Measurements from ENCODE around the gene SMYD3.
A peak's percentile ranks its signal among the peaks of the same experiment; 100 is the strongest.

Gene SMYD3

DNA sequence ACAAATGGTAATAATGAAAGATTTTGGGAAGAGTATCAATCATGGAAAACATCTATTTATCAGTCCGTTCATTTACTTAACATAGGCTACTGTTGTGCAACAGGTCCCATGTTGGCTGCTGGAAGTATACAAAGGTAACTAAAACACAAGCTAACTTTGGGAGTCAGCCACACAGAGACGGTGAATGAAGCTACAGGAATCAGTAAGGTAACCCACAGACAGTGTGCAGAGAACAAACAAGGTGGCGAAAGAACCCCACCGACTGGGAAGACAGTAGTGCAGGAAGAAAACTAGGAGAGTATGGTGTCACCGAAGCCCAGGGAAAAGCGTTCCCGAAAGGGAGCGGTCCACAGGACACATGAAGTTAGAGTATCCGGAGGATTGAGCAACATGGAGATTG lies 342.3 kb downstream of the SMYD3 start:
- DNase-seq = no peak

GRCh38 chr1:246162560-246162959 lies 344.5 kb downstream of the SMYD3 start:
- no peak for DNase-seq

- DNase-seq = no peak
These were observed 345.5 kb downstream of the SMYD3 start for GRCh38 chr1:246161626-246162025.

GRCh38 chr1:246160905-246161304 lies 346.2 kb downstream of the SMYD3 start:
- no peak for DNase-seq

- no peak for DNase-seq
These were observed 346.7 kb downstream of the SMYD3 start for GRCh38 chr1:246160374-246160773.

GRCh38 chr1:246159279-246160227 lies 347.5 kb downstream of the SMYD3 start:
- DNase-seq = no peak

DNA sequence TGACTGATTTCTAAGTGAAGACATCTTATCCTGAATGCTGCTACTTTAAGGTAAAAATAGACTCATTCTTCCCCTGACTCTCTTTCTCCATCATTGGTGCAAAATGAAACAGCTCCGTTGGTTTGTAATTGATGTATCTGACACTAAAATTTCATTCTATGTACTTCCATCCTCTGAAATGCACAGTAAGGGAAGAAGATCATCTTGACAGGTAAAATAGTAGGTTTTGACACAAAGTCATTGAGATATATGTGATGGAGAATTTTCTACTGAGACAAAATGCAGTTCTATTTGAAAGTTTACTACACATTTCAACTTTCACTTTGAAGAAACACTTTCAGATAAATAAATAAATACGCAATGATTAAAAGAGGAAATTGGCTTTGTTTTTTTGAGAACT lies 348.9 kb downstream of the SMYD3 start:
- DNase-seq = no peak

- no peak for DNase-seq
These were observed 349.6 kb downstream of the SMYD3 start for GRCh38 chr1:246157516-246157915.

DNA sequence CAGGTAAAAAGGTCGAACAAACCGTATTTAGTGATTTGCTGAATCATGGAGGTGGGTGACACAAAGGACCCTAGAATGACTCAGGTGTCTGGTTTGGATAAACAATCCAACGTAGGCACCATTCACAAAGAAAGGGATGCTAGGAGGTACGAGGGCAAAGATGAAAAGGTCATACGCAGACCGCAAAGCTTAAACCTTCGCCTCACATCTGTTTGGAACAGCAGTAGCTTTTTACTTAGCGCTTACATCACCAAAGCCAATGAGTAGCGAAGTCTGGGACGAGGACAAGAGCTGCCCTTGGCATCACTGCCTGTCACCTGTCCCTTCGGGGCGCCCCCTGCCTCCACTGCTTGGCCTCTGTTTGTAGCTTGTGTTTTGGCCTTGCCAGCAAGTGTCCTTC lies 350.2 kb downstream of the SMYD3 start:
- DNase-seq = no peak

GRCh38 chr1:246155923-246156322 lies 351.2 kb downstream of the SMYD3 start:
- DNase-seq = no peak

- no peak for DNase-seq
These were observed 353.3 kb downstream of the SMYD3 start for GRCh38 chr1:246153796-246154212.

- DNase-seq = no peak
These were observed 354.1 kb downstream of the SMYD3 start for GRCh38 chr1:246152986-246153431.

DNA sequence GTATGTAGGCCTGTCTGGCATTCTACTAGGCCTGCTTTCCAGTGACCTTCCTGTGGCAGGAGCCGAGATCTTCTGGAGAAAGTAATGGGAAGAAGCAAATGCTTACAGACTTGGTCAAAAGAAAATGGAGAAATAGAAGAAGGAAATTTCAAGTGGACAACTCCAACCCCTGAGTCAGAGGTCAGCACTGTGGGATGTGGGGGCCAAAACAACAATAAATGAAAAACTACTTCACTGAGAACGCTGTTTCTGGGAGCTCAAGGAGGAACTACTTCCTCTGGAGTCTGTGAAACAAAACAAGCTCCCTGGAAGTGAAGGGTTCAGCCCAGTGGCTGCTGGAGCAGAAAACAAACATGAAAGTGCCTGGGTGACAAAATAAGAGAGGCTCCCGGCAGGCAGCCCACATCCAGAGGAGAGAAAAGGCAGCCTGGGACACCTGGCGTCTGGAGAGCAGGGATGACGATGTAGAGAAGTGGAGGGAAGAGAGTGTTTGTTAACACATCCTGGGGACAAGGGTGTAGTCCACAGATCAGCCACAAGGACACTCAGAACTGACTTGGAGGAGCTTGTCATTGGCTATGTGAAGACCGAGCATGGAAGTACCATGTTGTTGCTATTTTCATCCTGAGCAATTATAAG lies 355.2 kb downstream of the SMYD3 start:
- DNase-seq = no peak

DNA sequence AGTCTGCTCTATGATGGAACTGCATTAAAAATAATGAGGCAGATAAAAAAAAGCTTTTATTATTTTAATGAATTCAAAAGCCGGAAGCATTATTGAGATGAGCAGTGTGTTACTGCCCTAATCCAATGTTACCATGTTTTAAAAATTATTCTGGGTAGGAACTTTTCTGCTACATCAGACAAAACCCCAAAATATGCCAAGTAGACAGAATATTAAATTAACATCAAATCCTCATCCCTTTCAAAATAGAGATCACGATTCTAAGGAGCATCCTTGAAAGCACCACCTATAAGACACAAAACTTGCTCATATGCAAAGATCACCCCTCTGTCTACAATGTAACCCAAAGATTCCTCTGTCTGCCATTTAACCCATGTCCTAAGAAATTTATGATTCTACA lies 357.5 kb downstream of the SMYD3 start:
- no peak for DNase-seq

DNA sequence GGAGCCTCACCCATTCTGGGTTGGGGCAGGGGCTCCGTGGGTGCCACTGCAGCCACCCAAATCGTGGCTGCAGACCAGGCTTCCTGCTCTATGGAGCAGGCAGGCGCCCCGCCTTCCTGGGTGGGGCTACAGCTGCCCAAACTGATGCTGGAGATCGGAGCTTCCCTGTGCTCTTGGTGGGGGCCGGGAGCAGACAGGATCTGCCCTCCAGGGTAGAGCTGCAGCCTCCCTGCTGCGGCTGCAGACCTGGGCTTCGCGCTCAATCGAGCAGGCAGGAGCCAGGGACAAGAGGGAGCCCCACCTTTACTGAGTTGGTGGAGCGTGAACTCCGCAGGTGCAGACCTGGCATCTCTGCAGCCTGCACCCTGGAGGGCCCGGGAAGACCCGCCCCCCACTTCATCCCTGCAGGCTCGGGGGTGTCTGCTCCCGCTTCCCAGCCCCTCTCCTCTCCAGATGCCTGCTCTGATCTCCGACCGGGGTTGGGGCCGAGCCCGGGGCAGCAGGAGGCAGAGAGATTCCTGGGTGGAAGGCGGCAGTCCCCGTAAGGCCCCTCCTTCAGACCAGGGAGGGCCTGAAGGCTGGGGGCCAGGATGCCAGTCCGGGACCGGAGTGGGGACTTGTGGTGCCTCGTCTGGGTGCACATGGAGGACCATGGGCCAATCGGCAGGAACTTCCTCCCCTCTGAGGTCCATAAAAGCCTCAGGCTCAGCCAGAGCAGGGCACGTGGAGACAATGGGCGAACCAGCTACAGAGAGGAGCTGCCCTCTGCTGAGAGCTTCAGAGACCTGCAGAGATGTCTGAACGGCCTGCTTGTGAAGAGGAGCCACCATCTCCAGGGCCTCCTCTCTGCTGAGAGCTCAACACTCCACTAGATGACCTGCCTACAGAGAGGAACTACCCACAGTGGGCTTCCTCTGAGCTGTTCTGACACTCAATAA lies 359.3 kb downstream of the SMYD3 start:
- DNase-seq = no peak

DNA sequence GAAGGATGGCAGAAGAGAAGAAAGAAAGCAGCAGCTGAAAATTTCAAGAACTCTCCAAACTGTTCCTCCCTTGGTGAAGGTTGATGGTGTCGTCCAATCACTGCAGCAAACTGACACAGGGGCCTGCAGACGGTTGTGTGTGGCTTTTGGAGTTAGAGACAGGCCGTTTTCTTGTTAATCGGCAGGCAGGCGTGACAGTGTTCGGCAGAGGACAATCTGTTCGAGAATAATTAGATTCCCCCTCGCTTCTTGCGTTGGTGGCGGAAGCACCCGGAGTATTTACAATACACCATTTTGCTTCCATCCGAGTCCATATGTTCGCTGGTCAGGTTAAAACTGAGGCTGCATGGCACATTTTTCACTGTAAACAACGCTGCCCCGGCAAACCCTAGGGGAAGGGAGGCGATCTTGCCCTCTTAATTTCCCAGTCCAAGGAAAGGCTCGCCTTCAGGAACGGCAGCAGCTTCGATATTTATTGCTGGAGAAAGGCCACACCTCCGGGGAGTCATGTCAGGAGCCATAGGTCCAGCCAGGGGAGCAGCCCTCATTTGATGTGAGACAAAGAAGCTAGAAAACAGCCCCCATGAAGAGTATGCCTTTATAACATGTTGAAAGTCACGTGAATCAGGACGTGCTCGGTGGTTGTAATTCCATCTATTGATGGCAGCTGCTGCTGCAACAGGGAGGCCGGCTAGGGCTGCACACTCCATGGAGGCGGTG lies 360.1 kb downstream of the SMYD3 start:
- DNase-seq = no peak

- no peak for DNase-seq
These were observed 361.2 kb downstream of the SMYD3 start for GRCh38 chr1:246145900-246146299.

DNA sequence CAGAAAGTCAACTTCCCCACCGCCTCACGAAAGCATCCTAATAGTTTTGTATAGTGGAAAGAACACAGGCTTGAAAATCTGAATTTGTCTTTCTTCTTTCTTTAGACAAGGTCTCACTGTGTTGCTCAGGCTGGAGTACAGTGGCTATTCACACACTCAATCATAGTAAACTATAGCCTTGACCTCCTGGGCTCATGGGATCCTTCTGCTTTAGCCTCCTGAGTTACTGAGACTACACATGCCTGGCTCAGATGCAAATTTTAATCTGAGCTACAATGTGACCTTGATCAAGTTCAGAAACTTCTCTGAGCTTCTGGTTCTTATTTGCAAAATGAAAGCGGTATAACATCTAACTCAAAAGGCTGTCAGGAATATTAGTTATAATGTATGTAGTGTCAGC lies 362.1 kb downstream of the SMYD3 start:
- no peak for DNase-seq

- DNase-seq = peak; percentile 91
These were observed 364.7 kb downstream of the SMYD3 start for GRCh38 chr1:246142320-246142893.

GRCh38 chr1:246141306-246141705 lies 365.8 kb downstream of the SMYD3 start:
- DNase-seq = no peak

DNA sequence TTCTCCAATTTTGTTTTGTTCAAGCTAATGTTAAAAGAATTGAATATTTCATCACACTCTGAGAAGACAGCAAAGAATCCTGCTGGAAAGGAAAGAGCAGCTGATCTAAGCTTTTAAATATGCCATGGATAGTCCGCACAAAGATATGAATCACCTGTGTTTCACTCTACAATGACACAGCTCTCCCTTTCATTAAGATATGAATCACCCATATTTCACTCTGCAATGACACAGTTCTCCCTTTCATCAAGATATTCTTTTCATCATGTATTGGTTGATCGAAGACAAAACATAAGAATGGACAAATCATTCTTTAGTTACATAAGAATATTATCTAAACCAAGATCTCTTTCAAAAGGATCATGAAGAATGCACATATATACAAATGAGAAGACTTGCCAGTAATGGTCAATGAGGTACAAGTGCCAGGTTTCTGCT lies 367.3 kb downstream of the SMYD3 start:
- DNase-seq = peak; percentile 96

DNA sequence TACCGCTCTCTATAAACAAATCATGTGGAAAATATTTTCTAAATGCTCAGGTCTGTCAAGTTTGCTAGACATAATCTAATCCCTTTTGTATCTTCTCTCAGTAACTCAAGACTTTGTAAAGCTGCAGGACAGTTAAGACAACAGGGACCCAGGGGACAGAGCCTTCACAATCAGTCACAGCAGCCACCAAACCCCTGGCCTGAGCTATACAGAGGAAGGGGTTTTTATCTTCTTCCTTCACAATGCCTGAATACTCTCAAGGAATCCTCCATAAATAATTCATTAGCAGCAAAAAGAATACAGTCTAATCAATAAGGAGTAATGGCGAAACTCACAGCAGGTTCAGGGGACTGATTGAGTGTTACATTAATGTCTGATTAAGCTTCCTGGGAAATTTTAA lies 368.3 kb downstream of the SMYD3 start:
- no peak for DNase-seq

Measured in kidney glomerular epithelial cell (primary cell).